Loucy (cell line): Measurements from ENCODE around the gene EFS.

Experiments
- H2AFZ ChIP-seq: fragments of 200-600 bp; sonication (generic); 2 replicates; pipeline ENCODE4 v1.6.0; 2016; ENCODE audit warnings: antibody characterized with exemption, mild to moderate bottlenecking, low read length, moderate library complexity
- H3F3A ChIP-seq: fragments of 200-600 bp; 2 replicates; pipeline ENCODE4 v1.6.0; 2016; ENCODE audit warnings: antibody characterized with exemption, low read depth, mild to moderate bottlenecking
- H3K27me3 ChIP-seq: fragments of 200-600 bp; sonication (generic); 2 replicates; pipeline ENCODE4 v1.6.1; 2014; ENCODE audit warnings: low read length, mild to moderate bottlenecking; ENCODE audit not compliant: insufficient read depth, poor library complexity, severe bottlenecking
- H3K36me3 ChIP-seq: fragments of 200-600 bp; sonication (generic); 2 replicates; pipeline ENCODE4 v1.6.1; 2016; ENCODE audit warnings: low read length; ENCODE audit not compliant: insufficient read depth
- H3K4me1 ChIP-seq: fragments of 200-600 bp; sonication (generic); 2 replicates; pipeline ENCODE4 v1.5.1; 2014; ENCODE audit warnings: low read length, mild to moderate bottlenecking; ENCODE audit not compliant: insufficient read depth, poor library complexity, severe bottlenecking
- H3K4me2 ChIP-seq: fragments of 200-600 bp; sonication (generic); 2 replicates; pipeline ENCODE4 v1.6.0; 2014; ENCODE audit warnings: antibody characterized with exemption, low read length, low read depth, mild to moderate bottlenecking; ENCODE audit not compliant: poor library complexity, severe bottlenecking
- H3K4me3 ChIP-seq: fragments of 200-600 bp; sonication (generic); 2 replicates; pipeline ENCODE4 v1.5.1; 2014; ENCODE audit warnings: low read length, mild to moderate bottlenecking, mixed read lengths; ENCODE audit not compliant: poor library complexity, severe bottlenecking
- H3K79me2 ChIP-seq: fragments of 200-600 bp; sonication (generic); 2 replicates; pipeline ENCODE4 v1.6.1; 2014; ENCODE audit warnings: low read length; ENCODE audit not compliant: insufficient read depth
- H3K9ac ChIP-seq: fragments of 200-600 bp; sonication (generic); 2 replicates; pipeline ENCODE4 v1.6.0; 2014; ENCODE audit warnings: mild to moderate bottlenecking, low read depth, low read length, moderate library complexity; ENCODE audit not compliant: poor library complexity, severe bottlenecking
- H3K9me2 ChIP-seq: fragments of 200-600 bp; sonication (generic); replicated peaks from 2 replicates; pipeline ENCODE4 v1.6.1; 2016; ENCODE audit warnings: low read depth, low read length, mixed read lengths
- H3K9me3 ChIP-seq: fragments of 200-600 bp; sonication (generic); 2 replicates; pipeline ENCODE4 v1.6.1; 2014; ENCODE audit warnings: mild to moderate bottlenecking, antibody characterized with exemption, low read length, low read depth; ENCODE audit not compliant: insufficient read depth
- H4K20me1 ChIP-seq: fragments of 200-600 bp; sonication (generic); 2 replicates; pipeline ENCODE4 v1.6.0; 2014; ENCODE audit warnings: antibody characterized with exemption, low read length, mild to moderate bottlenecking; ENCODE audit not compliant: insufficient read depth, poor library complexity, severe bottlenecking
- CTCF ChIP-seq: fragments of 200-600 bp; sonication (generic); conservative IDR thresholded peaks from 2 replicates; pipeline ENCODE4 v1.5.1; 2014; ENCODE audit warnings: mild to moderate bottlenecking, antibody characterized with exemption, low read length
- EZH2phosphoT487 ChIP-seq: fragments of 200-600 bp; IDR thresholded peaks from 2 replicates; pipeline ENCODE4 v1.6.1; 2018; ENCODE audit warnings: antibody characterized with exemption, mild to moderate bottlenecking, moderate library complexity, borderline replicate concordance

The EFS gene

GRCh38 chr14:23408307-23408630 is 43.3 kb upstream of the EFS start:
- Histone ChIP-seq H3K79me2 (no peaks in the 10 kb centered on the region), H3K4me2 (no peak overlapping the region), H3K4me1 (no peaks in the 10 kb centered on the region), H3K27me3 (no peaks in the 10 kb centered on the region), H3K4me3 (no peak overlapping the region), H4K20me1 (no peaks in the 10 kb centered on the region), H2AFZ (no peak overlapping the region), H3F3A (no peaks in the 10 kb centered on the region), H3K9ac (no peak overlapping the region), H3K9me3 (no peaks in the 10 kb centered on the region), H3K36me3 (no peaks in the 10 kb centered on the region), H3K9me2 (no peaks in the 10 kb centered on the region)
- TF ChIP-seq CTCF (no peak), EZH2phosphoT487 (no peak)

- H3K36me3 ChIP-seq, result no peaks in the 10 kb centered on the region
These were observed 42.7 kb upstream of the EFS start, which contains the start of gene MYH6 for GRCh38 chr14:23407516-23408306. Gene MYH6 (minus strand): TSS chr14:23408273. CDS start chr14:23407223, 1,050 bp downstream.

GRCh38 chr14:23406725-23407355 is 41.9 kb upstream of the EFS start:
- Histone ChIP-seq H4K20me1 (no peaks in the 10 kb centered on the region), H3K4me2 (no peak overlapping the region), H3F3A (no peaks in the 10 kb centered on the region), H3K4me3 (no peak overlapping the region), H3K9me2 (no peaks in the 10 kb centered on the region), H3K9ac (no peak overlapping the region), H2AFZ (no peak overlapping the region), H3K4me1 (no peaks in the 10 kb centered on the region), H3K27me3 (no peaks in the 10 kb centered on the region), H3K9me3 (no peaks in the 10 kb centered on the region), H3K36me3 (no peaks in the 10 kb centered on the region), H3K79me2 (no peaks in the 10 kb centered on the region)
- TF ChIP-seq EZH2phosphoT487, result no peak
- no peak for TF ChIP-seq CTCF

More at GRCh38 chr14:23407516-23408306, 42.7 kb upstream of the EFS start, which contains the start of gene MYH6:
- no peaks in the 10 kb centered on the region for H3K9me2 ChIP-seq
- H3F3A ChIP-seq, result no peaks in the 10 kb centered on the region
- no peaks in the 10 kb centered on the region for H3K79me2 ChIP-seq
- H3K4me2 ChIP-seq, result no peak within 1 kb of the TSS
- no peak for TF ChIP-seq EZH2phosphoT487
- no peak for TF ChIP-seq CTCF
- H3K4me1 ChIP-seq, result no peaks in the 10 kb centered on the region
- no peaks in the 10 kb centered on the region for H3K9me3 ChIP-seq
- no peak within 1 kb of the TSS for H2AFZ ChIP-seq
- H3K4me3 ChIP-seq, result no peak within 1 kb of the TSS
- no peaks in the 10 kb centered on the region for H4K20me1 ChIP-seq
- H3K9ac ChIP-seq, result no peak within 1 kb of the TSS
- no peaks in the 10 kb centered on the region for H3K27me3 ChIP-seq
